H1 (cell line): ENCODE measurements around the gene TRDMT1. TPM values are rescaled to one million over a fixed set of nuclear protein-coding genes. Genes with fewer than 3 reads are reported as not detected.

Experiments used
- CTCF ChIA-PET: fragments of 300-600 bp; sonication (Branson Sonifier 250); formaldehyde crosslinking; loops from one replicate; lab custom pipeline; 2021; ENCODE audit not compliant: partially characterized antibody; lab: Charles Lee
- POLR2A ChIA-PET: fragments of 300-600 bp; sonication (Branson Sonifier 250); formaldehyde crosslinking; loops from one replicate; lab custom pipeline; 2021; ENCODE audit warnings: inconsistent platforms; ENCODE audit not compliant: partially characterized antibody; lab: Charles Lee
- DNase-seq, 2 experiments: peaks; one replicate each; pipeline versions ENCODE4 v3.0.0 to v3.0.0-alpha.2; 2010 to 2022; ENCODE audit warnings: low spot score in 2 of 2, low read depth in 1 of 2, mixed read lengths in 1 of 2
- FAIRE-seq: peaks from 2 replicates; lab custom pipeline; 2011; peaks lifted over from hg19 to GRCh38; lab: Jason Lieb, UNC
- H2AFZ ChIP-seq: 2 replicates; pipeline ENCODE4 v1.8.1; 2012; ENCODE audit warnings: low read length, inconsistent platforms
- H2AK5ac ChIP-seq: 2 replicates; pipeline ENCODE4 v1.6.1; 2013; ENCODE audit warnings: low read depth, low read length
- H2BK120ac ChIP-seq: replicated peaks from 2 replicates; pipeline ENCODE3; 2013; ENCODE audit warnings: low read depth, low read length, inconsistent platforms
- H2BK12ac ChIP-seq: 2 replicates; pipeline ENCODE4 v1.6.1; 2013; ENCODE audit warnings: low read depth, low read length
- H2BK15ac ChIP-seq: 2 replicates; pipeline ENCODE4 v1.6.1; 2013; ENCODE audit warnings: low read length
- H2BK20ac ChIP-seq: 2 replicates; pipeline ENCODE4 v1.6.1; 2013; ENCODE audit warnings: low read length
- H2BK5ac ChIP-seq: 2 replicates; pipeline ENCODE4 v1.6.1; 2013; ENCODE audit warnings: low read depth, low read length
- H3K14ac ChIP-seq: 2 replicates; pipeline ENCODE4 v1.6.1; 2013; ENCODE audit warnings: inconsistent platforms; ENCODE audit not compliant: insufficient read length
- H3K18ac ChIP-seq: 2 replicates; pipeline ENCODE4 v1.6.1; 2013; ENCODE audit warnings: low read length; ENCODE audit errors: extremely low read depth
- H3K23ac ChIP-seq: 2 replicates; pipeline ENCODE4 v1.6.1; 2013; ENCODE audit warnings: inconsistent platforms; ENCODE audit not compliant: insufficient read length
- H3K23me2 ChIP-seq: 2 replicates; pipeline ENCODE4 v1.6.1; 2013; ENCODE audit warnings: low read depth, low read length
- H3K27ac ChIP-seq: 2 replicates; pipeline ENCODE4 v1.6.1; 2011; ENCODE audit warnings: low read depth, low read length, inconsistent platforms
- H3K27me3 ChIP-seq, 4 experiments: replicated peaks in 1 of 4; 1 replicate in 1 of 4; 2 replicates in 3 of 4; pipeline versions ENCODE4 v1.6.1 to v1.8.1; 2011 to 2013; ENCODE audit warnings: low read length in 3 of 4, mild to moderate bottlenecking in 3 of 4, inconsistent platforms in 2 of 4, mixed read lengths in 2 of 4, moderate library complexity in 1 of 4; ENCODE audit not compliant: control insufficient read depth in 3 of 4, insufficient read depth in 3 of 4; ENCODE audit errors: extremely low read depth in 1 of 4
- H3K36me3 ChIP-seq, 4 experiments: 2 replicates each; pipeline versions ENCODE4 v1.6.1 to v1.8.1; 2011 to 2013; ENCODE audit warnings: mild to moderate bottlenecking in 4 of 4, low read length in 3 of 4, moderate library complexity in 2 of 4, control low read depth in 1 of 4, inconsistent platforms in 1 of 4; ENCODE audit not compliant: insufficient read depth in 4 of 4, control insufficient read depth in 2 of 4
- H3K4ac ChIP-seq: replicated peaks from 2 replicates; pipeline ENCODE3; 2013; ENCODE audit warnings: low read length, low read depth, mixed read lengths, inconsistent platforms; ENCODE audit not compliant: insufficient read length
- H3K4me1 ChIP-seq, 4 experiments: replicated peaks in 1 of 4; 1 replicate in 1 of 4; 2 replicates in 3 of 4; pipeline versions ENCODE4 v1.6.1 to v1.8.1; 2011 to 2013; ENCODE audit warnings: low read length in 3 of 4, inconsistent platforms in 2 of 4, mixed read lengths in 1 of 4; ENCODE audit not compliant: insufficient read depth in 4 of 4, control insufficient read depth in 3 of 4
- H3K4me2 ChIP-seq, 2 experiments: 2 replicates each; pipeline versions ENCODE4 v1.6.1 to v1.8.1; 2011 to 2013; ENCODE audit warnings: low read depth in 2 of 2, low read length in 2 of 2, control low read depth in 1 of 2, inconsistent platforms in 1 of 2, mild to moderate bottlenecking in 1 of 2; ENCODE audit not compliant: insufficient read depth in 1 of 2
- H3K4me3 ChIP-seq, 4 experiments: fragments of 200-600, 300-600 bp in 1 of 4; sonication (generic), shearing (Covaris generic), sonication (Bioruptor Twin) in 1 of 4; 2 replicates each; pipeline versions ENCODE4 v1.5.1 to v1.8.1; 2011 to 2016; ENCODE audit warnings: low read length in 4 of 4, low read depth in 3 of 4, control low read depth in 2 of 4, inconsistent platforms in 2 of 4, mild to moderate bottlenecking in 2 of 4, mixed read lengths in 1 of 4, moderate library complexity in 1 of 4; ENCODE audit not compliant: insufficient read depth in 2 of 4; ENCODE audit errors: extremely low read depth in 1 of 4
- H3K56ac ChIP-seq: replicated peaks from 2 replicates; pipeline ENCODE3; 2013; ENCODE audit warnings: low read depth, mild to moderate bottlenecking, mixed read lengths, low read length, inconsistent platforms; ENCODE audit not compliant: insufficient read length
- H3K79me1 ChIP-seq: 2 replicates; pipeline ENCODE4 v1.6.1; 2013; ENCODE audit warnings: low read depth, low read length, control low read depth
- H3K79me2 ChIP-seq, 2 experiments: 2 replicates each; pipeline versions ENCODE4 v1.6.1 to v1.8.1; 2012 to 2013; ENCODE audit warnings: low read length in 2 of 2, mild to moderate bottlenecking in 2 of 2, inconsistent platforms in 1 of 2; ENCODE audit not compliant: insufficient read depth in 2 of 2, control insufficient read depth in 1 of 2
- H3K9ac ChIP-seq, 4 experiments: replicated peaks in 1 of 4; 1 replicate in 1 of 4; 2 replicates in 3 of 4; pipeline versions ENCODE4 v1.6.1 to v1.8.1; 2011 to 2013; ENCODE audit warnings: low read depth in 3 of 4, low read length in 3 of 4, control low read depth in 2 of 4, mild to moderate bottlenecking in 2 of 4, moderate library complexity in 2 of 4, inconsistent platforms in 1 of 4; ENCODE audit errors: extremely low read depth in 1 of 4
- H3K9me3 ChIP-seq, 2 experiments: 2 replicates each; pipeline versions ENCODE4 v1.6.1 to v1.8.1; 2012 to 2013; ENCODE audit warnings: mild to moderate bottlenecking in 2 of 2, moderate library complexity in 2 of 2, control low read depth in 1 of 2, inconsistent platforms in 1 of 2, low read depth in 1 of 2, low read length in 1 of 2, mixed read lengths in 1 of 2; ENCODE audit not compliant: insufficient read depth in 2 of 2
- H4K20me1 ChIP-seq, 2 experiments: replicated peaks in 1 of 2; 2 replicates each; pipeline versions ENCODE3 to v1.8.1; 2011 to 2013; ENCODE audit warnings: inconsistent platforms in 2 of 2, low read length in 2 of 2, mild to moderate bottlenecking in 1 of 2; ENCODE audit not compliant: insufficient read depth in 2 of 2, control insufficient read depth in 1 of 2
- H4K5ac ChIP-seq: 2 replicates; pipeline ENCODE4 v1.6.1; 2013; ENCODE audit warnings: low read length, low read depth, mixed read lengths, inconsistent platforms; ENCODE audit not compliant: insufficient read length
- H4K8ac ChIP-seq: 2 replicates; pipeline ENCODE4 v1.8.0; 2013; ENCODE audit warnings: mild to moderate bottlenecking, moderate library complexity, low read length, inconsistent platforms; ENCODE audit not compliant: insufficient read depth; ENCODE audit errors: extremely low read depth
- H4K91ac ChIP-seq: replicated peaks from 2 replicates; pipeline ENCODE3; 2013; ENCODE audit warnings: low read length, mixed read lengths, inconsistent platforms; ENCODE audit not compliant: insufficient read length
- CBX8 ChIP-seq: fragments of 300-800, 300-1000 bp; sonication (generic); IDR thresholded peaks from 2 replicates; pipeline ENCODE4 v1.7.1; 2016; ENCODE audit warnings: low read depth, low read length, borderline replicate concordance
- CHD1 ChIP-seq: IDR thresholded peaks from 2 replicates; pipeline ENCODE4 v1.6.1; 2012; ENCODE audit warnings: low read depth, low read length, improper control_type of control experiment
- EZH2 ChIP-seq: fragments of 200-600 bp; sonication (generic); IDR thresholded peaks from 2 replicates; pipeline ENCODE4 v1.7.1; 2012; ENCODE audit warnings: low read depth, mild to moderate bottlenecking, moderate library complexity, low read length, inconsistent platforms; ENCODE audit not compliant: severe bottlenecking
- HDAC6 ChIP-seq: IDR thresholded peaks from one replicate; pipeline ENCODE4 v1.7.1; 2012; ENCODE audit warnings: low read depth, mild to moderate bottlenecking, inconsistent platforms, low read length, moderate library complexity
- POLR2AphosphoS5 ChIP-seq: IDR thresholded peaks from 2 replicates; pipeline ENCODE4 v1.6.1; 2011; ENCODE audit warnings: low read depth, low read length
- SIN3A ChIP-seq, 2 experiments: IDR thresholded peaks in 1 of 2; conservative IDR thresholded peaks in 1 of 2; 2 replicates each; pipeline ENCODE4 v1.6.1; 2011 to 2012; ENCODE audit warnings: low read length in 2 of 2, improper control_type of control experiment in 1 of 2, low read depth in 1 of 2, mild to moderate bottlenecking in 1 of 2
- SIRT6 ChIP-seq: IDR thresholded peaks from one replicate; pipeline ENCODE4 v1.7.1; 2012; ENCODE audit warnings: low read length, inconsistent platforms
- SP1 ChIP-seq: IDR thresholded peaks from 2 replicates; pipeline ENCODE4 v1.6.1; 2011; ENCODE audit warnings: low read depth, low read length
- SP2 ChIP-seq: IDR thresholded peaks from 2 replicates; pipeline ENCODE4 v1.6.1; 2012; ENCODE audit warnings: mild to moderate bottlenecking, low read length, inconsistent platforms
- WGBS, 2 experiments: shearing (Covaris generic) in 1 of 2; methylation state at CpG; one replicate each; pipeline versions ENCODE4 v1.1.6 to v1.1.7; 2013 to 2015; ENCODE audit warnings: low lambda C conversion rate in 2 of 2, mixed read lengths in 2 of 2, inconsistent platforms in 1 of 2, low coverage in 1 of 2, missing lambda C conversion rate in 1 of 2; ENCODE audit not compliant: insufficient replicate concordance in 2 of 2, insufficient coverage in 1 of 2, insufficient read length in 1 of 2; ENCODE audit errors: extremely low coverage in 1 of 2, missing lambda C conversion rate in 1 of 2; 5-methylcytosine and 5-hydroxymethylcytosine counted together
- polyA plus RNA-seq, 7 experiments: library from polyadenylated mRNA; depleted of rRNA in 3 of 7; stranded (reverse) in 5 of 7; unstranded in 2 of 7; fragments of >200 nt in 5 of 7; fragments of 200-250 nt in 2 of 7; gene quantifications; 1 replicate in 5 of 7; 2 replicates in 1 of 7; 4 replicates in 1 of 7; pipeline versions ENCODE4 v1.2.1 to v1.2.3, GENCODE V29; 2011 to 2013; ENCODE audit warnings: missing spikeins in 2 of 7, mixed read lengths in 2 of 7
- total RNA-seq: library from RNA; stranded (reverse); fragmentation: NEBNext Ultra II Directional; extraction: Animal tissue kit (Norgen Biotek cat#: 25700); gene quantifications from 2 replicates; pipeline ENCODE4 v1.2.1, GENCODE V29; 2021

TRDMT1 gene
- total and polyA plus RNA-seq, 2 of the 8 experiments (the other 6 are each of a cell fraction or from before 2014, with no cell fraction given) = 7.4 to 21.4 TPM

- Histone ChIP-seq H2AK5ac (no peak overlapping the region), H2BK120ac (no peak overlapping the region), H2BK20ac (no peak overlapping the region), H3K27me3 (no peaks in the 10 kb centered on the region), H3K79me1 (no peaks in the 10 kb centered on the region; the same call in 1 of the 2 replicates), H3K9ac (no peak overlapping the region), H3K36me3 (no peaks in the 10 kb centered on the region), H3K56ac (no peak overlapping the region), H3K4me3 (no peak overlapping the region), H3K23me2 (no peaks in the 10 kb centered on the region; the same call in 1 of the 2 replicates), H3K18ac (no peak overlapping the region), H2BK12ac (no peak overlapping the region), H2AFZ (no peak overlapping the region), H3K4me2 (no peak overlapping the region), H3K27ac (no peak overlapping the region), H4K20me1 (no peaks in the 10 kb centered on the region), H3K4ac (no peak overlapping the region), H4K5ac (no peak overlapping the region), H3K23ac (no peak overlapping the region), H3K4me1 (peaks cover 0 to 3% (median 0%) of the 10 kb centered on the region in 4 experiments; a peak in 3 of 7 replicates), H4K91ac (no peak overlapping the region), H4K8ac (no peak overlapping the region), H3K14ac (no peak overlapping the region), H3K79me2 (peaks cover 0 to 13% of the 10 kb centered on the region in 2 experiments; a peak in 3 of 4 replicates), H2BK15ac (no peak overlapping the region), H2BK5ac (no peak overlapping the region), H3K9me3 (no peaks in the 10 kb centered on the region)
- TF ChIP-seq HDAC6 (no peak), SIRT6 (no peak), SP2 (no peak), EZH2 (no peak), SP1 (no peak), SIN3A (conservative IDR thresholded peaks at IDR 0.05 in 1 of 2, IDR thresholded peaks at IDR 0.05 in 1 of 2; ENCODE audit: low read depth in 1 of 2, low read length in 2 of 2) (no peak), CBX8 (no peak), CHD1 (no peak), POLR2AphosphoS5 (no peak)
- POLR2A ChIA-PET = no interaction called here
- DNase-seq (no peak), FAIRE-seq (no peak)
- WGBS, 2 experiments = 68% methylated on average over 3 of the region's 3 CpGs; no CpG with 5 or more reads in 1 of the 2 experiments
- CTCF ChIA-PET = interaction anchor here (0.9 to 1.8 kb wide), 9 partner anchors 17 to 290 kb away, joined by 3 to 6 read pairs (median 3); no protein-coding TSS in a partner anchor
Measured at GRCh38 chr10:17181751-17182150, 19.7 kb downstream of the TRDMT1 start.
